OCI-LY3 (cell line): Measurements from ENCODE around the gene PRRG2.

ENCODE experiments used
- H2AFZ ChIP-seq: fragments of 200-600, 300-600 bp; shearing (Covaris generic); 2 replicates; pipeline ENCODE4 v1.6.0; 2014; ENCODE audit warnings: antibody characterized with exemption, low read depth, low read length
- H3K27ac ChIP-seq: fragments of 200-600, 300-600 bp; sonication (generic); 2 replicates; pipeline ENCODE4 v1.5.1; 2014; ENCODE audit warnings: mild to moderate bottlenecking, low read length, moderate library complexity, mixed read lengths
- H3K27me3 ChIP-seq: fragments of 200-600, 300-600 bp; sonication (generic); 2 replicates; pipeline ENCODE4 v1.6.1; 2014; ENCODE audit warnings: low read depth, low read length, mixed read lengths
- H3K36me3 ChIP-seq: fragments of 200-600, 300-600 bp; sonication (generic); replicated peaks from 2 replicates; pipeline ENCODE3; 2014; ENCODE audit warnings: low read depth, low read length, mixed read lengths
- H3K4me1 ChIP-seq: fragments of 300-600, 200-600 bp; sonication (generic); 2 replicates; pipeline ENCODE4 v1.6.1; 2014; ENCODE audit warnings: low read length, mixed read lengths
- H3K4me2 ChIP-seq: fragments of 200-600, 300-600 bp; sonication (generic); 2 replicates; pipeline ENCODE4 v1.6.1; 2014; ENCODE audit warnings: low read length, mixed read lengths
- H3K4me3 ChIP-seq: fragments of 300-600, 200-600 bp; sonication (generic); 2 replicates; pipeline ENCODE4 v1.5.1; 2014; ENCODE audit warnings: antibody characterized with exemption, mild to moderate bottlenecking, low read length, moderate library complexity
- H3K79me2 ChIP-seq: fragments of 300-600, 200-600 bp; shearing (Covaris generic); 2 replicates; pipeline ENCODE4 v1.6.1; 2014; ENCODE audit warnings: mild to moderate bottlenecking, low read length, mixed read lengths
- H3K9ac ChIP-seq: fragments of 300-600, 200-600 bp; shearing (Covaris generic); 2 replicates; pipeline ENCODE4 v1.6.0; 2014; ENCODE audit warnings: mild to moderate bottlenecking, low read length, moderate library complexity
- H3K9me3 ChIP-seq: fragments of 200-600, 300-600 bp; shearing (Covaris generic); 2 replicates; pipeline ENCODE4 v1.6.1; 2014; ENCODE audit warnings: low read length, mixed read lengths; ENCODE audit not compliant: insufficient read depth
- H4K20me1 ChIP-seq: fragments of 200-600, 300-600 bp; sonication (generic); 2 replicates; pipeline ENCODE4 v1.6.1; 2016; ENCODE audit warnings: low read length, mixed read lengths; ENCODE audit not compliant: insufficient read depth
- CTCF ChIP-seq: fragments of 200-600, 300-600 bp; sonication (generic); IDR thresholded peaks from 2 replicates; pipeline ENCODE4 v1.5.1; 2014; ENCODE audit warnings: antibody characterized with exemption, low read length, low read depth
- EZH2phosphoT487 ChIP-seq: fragments of 200-600 bp; shearing (Covaris generic); IDR thresholded peaks from 2 replicates; pipeline ENCODE4 v1.6.1; 2018; ENCODE audit warnings: antibody characterized with exemption, mixed run types, low read depth

Gene PRRG2

GRCh38 chr19:49554701-49555181, 26.4 kb upstream of the PRRG2 start:
- Histone ChIP-seq H3K27me3 (no peaks in the 10 kb centered on the region), H4K20me1 (peaks cover 4% of the 10 kb centered on the region; the same call in 1 of the 2 replicates), H3K4me1 (no peaks in the 10 kb centered on the region), H3K9ac (no peak overlapping the region), H3K27ac (no peak overlapping the region), H3K4me2 (no peak overlapping the region), H3K36me3 (peaks cover 36% of the 10 kb centered on the region), H3K79me2 (no peaks in the 10 kb centered on the region), H3K9me3 (no peaks in the 10 kb centered on the region), H2AFZ (no peak overlapping the region), H3K4me3 (no peak overlapping the region)
- TF ChIP-seq EZH2phosphoT487 (no peak), CTCF (no peak)

- Histone ChIP-seq H3K9me3 (no peaks in the 10 kb centered on the region), H3K27ac (no peak overlapping the region), H2AFZ (no peak overlapping the region), H3K79me2 (no peaks in the 10 kb centered on the region), H3K9ac (no peak overlapping the region), H3K4me1 (no peaks in the 10 kb centered on the region), H3K4me3 (no peak overlapping the region), H3K36me3 (peaks cover 40% of the 10 kb centered on the region), H4K20me1 (peaks cover 10% of the 10 kb centered on the region), H3K4me2 (no peak overlapping the region), H3K27me3 (no peaks in the 10 kb centered on the region)
- TF ChIP-seq EZH2phosphoT487 (no peak), CTCF (no peak)
Measured at GRCh38 chr19:49555600-49556411, 25.3 kb upstream of the PRRG2 start.

- Histone ChIP-seq H3K36me3 (peaks cover 40% of the 10 kb centered on the region), H3K4me3 (no peak overlapping the region), H2AFZ (no peak overlapping the region), H3K4me1 (no peaks in the 10 kb centered on the region), H3K79me2 (0 out of 2 replicates have a peak, but pooled peaks cover 3% of the 10 kb centered on the region), H4K20me1 (peaks cover 16% of the 10 kb centered on the region), H3K27me3 (no peaks in the 10 kb centered on the region), H3K9ac (no peak overlapping the region), H3K27ac (no peak overlapping the region), H3K9me3 (no peaks in the 10 kb centered on the region), H3K4me2 (no peak overlapping the region)
- TF ChIP-seq EZH2phosphoT487 (no peak), CTCF (no peak)
Measured at GRCh38 chr19:49556412-49557398, 24.4 kb upstream of the PRRG2 start.
